Measurements from ENCODE around the gene CRABP2.
A peak's percentile ranks its signal among the peaks of the same experiment; 100 is the strongest.

CRABP2 gene

DNA sequence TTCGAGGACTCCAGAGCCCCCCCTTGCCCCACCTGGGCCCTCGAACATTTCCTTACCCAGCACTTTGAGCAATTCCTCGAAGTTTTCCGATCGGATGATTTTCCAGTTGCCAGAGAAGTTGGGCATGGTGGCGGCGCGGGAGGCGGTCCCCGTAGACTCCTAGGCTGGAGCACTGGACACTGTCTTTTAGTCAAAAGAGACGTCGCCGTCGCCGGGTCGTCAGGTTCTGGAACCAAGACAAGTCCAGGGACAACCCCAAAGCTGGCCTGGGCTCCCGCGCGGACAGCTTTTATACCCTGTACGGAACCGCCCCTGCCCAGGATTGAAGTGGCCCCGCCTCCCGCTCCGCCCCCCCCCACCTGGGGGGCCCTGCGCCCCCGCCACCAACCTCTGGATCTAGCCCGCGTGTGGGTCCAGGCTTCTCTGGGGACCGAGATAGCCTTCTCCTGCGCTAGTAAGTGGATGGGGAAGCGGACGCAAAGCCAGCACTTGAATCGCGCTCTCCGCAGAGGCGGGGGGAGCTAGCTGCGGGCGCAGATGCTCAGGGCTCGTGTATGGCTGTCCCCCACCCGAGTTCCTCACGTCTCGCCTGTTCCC is at the start of gene CRABP2:
CRABP2 (minus strand) TSS at position 263 of the 597 bp plus-strand sequence; CDS start at position 126, 137 bp downstream.
- no peak for DNase-seq

DNA sequence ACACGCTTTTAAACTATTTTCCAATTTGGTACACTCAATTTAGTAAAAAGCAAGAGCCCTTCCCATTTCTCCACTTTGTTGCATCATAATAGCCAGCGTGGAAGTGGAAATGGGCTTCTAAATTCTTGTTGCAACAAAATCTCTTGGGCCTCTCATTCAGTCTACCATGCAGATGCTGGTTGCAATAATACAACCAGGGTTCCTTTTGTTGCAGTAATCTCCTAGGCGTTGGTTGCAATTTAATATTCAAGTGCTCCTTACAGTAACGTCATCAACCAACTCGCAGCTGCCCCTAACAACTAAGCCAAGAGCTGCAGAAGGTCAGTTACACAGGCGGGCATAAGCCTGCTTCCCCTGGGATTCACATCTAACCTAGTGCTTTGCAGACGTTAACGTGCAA is 48.8 kb upstream of the CRABP2 start:
- peak; percentile 80 for DNase-seq

DNA sequence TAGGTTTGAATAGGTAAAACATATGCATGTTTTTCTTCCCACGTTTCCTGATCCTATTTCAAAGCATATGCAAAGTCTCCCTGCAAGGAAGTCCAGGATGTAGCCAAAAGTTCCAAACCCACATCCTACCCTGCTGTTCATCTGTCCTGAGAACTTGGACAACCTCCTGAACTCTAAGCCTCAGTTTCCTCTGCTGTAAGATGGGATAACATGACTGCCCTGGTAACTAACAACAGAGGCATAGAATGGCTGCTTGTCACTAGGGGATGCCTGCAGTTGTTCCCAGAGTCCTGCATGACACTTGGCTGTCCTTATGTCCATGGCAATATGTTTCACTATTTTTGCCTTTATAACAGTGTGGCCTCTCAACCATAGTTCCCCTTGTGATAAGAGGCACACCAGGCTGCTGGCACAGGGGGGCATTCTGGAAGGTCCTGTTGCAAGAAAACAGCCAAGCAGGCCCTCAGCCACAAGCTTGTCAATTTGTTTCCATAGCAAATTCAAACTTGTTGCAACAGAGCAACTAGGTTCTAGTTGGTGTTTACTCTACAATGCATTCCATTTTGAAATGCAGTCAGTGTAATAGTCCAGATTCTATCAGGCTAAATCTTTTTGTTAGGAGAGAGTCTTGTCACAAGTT is 47.6 kb upstream of the CRABP2 start:
- no peak for DNase-seq

DNA sequence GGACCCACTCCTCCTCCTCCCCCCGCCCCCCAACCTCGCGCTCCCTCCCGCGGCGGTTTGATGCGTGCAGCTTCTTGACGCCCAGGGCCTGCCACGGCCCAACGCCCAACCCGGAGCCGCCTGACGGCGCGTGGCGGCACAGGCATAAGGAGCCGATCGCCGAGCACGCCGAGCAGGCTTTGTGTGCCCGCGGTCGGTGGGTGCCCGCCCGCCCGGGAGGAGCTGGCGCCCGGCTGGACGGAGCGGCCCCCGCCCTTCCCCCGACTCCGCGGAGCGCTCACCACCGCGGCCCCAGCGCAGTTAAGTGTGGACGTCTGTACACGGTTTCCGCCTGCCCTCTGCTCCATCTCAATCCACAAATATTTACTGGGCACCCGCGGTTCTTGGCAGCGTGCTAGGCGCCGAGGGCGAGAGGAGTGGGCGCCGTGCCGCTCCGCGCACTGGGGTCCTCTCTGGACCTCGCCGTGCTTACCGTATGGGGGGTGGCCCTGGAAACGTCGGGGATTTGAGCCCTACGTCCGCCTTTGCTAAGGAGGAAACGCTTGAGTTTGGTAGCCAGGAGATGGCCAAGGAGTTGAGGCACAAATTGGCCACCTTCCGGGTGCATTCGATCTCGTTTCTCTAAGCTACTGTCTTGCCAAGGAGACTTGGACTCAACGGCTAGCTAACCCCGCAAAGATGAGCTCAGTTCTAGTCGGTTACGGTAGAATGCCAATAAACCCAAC is 46.5 kb upstream of the CRABP2 start:
- peak; percentile 63 for DNase-seq

DNA sequence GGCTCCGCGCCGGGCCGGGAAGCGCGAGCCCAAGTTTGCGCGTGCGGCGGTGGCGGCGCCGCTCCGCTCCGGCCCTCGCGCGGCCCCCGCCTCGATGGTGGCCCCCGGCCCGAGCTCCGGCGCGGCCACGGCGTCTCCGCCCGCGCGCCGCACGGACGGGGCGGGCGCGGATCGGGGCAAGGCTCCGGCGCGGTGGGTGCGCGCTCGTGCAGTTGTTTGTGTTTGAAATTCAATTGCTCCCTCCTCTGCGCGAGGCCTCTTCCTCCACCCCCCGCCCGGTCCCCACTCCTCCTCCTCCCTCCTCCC is 46.0 kb upstream of the CRABP2 start, which contains the start of gene HDGF:
HDGF (minus strand) TSS at position 225 of the 306 bp plus-strand sequence. CDS start 246 bp downstream, outside the sequence.
- no peak for DNase-seq

GRCh38 chr1:156750711-156751450 is 45.5 kb upstream of the CRABP2 start:
- DNase-seq, result no peak

DNA sequence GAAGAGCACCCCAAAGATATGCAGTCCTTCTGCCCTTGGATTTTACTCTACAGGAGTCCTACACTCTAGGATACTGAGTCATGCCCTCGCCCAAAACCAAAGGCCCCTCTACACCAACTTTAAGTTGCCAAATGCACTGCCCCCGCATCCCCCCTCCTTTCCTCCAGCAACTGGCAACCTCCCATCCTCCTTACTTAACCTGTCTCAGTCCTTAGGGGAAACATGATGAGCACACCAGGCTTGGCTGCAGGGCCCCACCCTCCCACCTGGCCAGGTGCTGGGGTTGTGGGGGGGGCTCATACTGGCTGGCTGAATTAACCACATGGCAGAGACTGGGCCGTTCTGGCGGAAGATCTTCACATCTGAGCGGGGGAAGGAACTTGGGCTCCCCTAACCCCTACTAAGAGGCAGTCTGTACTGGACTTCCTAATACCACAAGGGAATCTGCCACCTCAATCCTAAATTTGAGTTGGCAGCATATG is 44.8 kb upstream of the CRABP2 start:
- DNase-seq, result no peak

GRCh38 chr1:156749419-156750118 is 44.2 kb upstream of the CRABP2 start:
- DNase-seq, result no peak

DNA sequence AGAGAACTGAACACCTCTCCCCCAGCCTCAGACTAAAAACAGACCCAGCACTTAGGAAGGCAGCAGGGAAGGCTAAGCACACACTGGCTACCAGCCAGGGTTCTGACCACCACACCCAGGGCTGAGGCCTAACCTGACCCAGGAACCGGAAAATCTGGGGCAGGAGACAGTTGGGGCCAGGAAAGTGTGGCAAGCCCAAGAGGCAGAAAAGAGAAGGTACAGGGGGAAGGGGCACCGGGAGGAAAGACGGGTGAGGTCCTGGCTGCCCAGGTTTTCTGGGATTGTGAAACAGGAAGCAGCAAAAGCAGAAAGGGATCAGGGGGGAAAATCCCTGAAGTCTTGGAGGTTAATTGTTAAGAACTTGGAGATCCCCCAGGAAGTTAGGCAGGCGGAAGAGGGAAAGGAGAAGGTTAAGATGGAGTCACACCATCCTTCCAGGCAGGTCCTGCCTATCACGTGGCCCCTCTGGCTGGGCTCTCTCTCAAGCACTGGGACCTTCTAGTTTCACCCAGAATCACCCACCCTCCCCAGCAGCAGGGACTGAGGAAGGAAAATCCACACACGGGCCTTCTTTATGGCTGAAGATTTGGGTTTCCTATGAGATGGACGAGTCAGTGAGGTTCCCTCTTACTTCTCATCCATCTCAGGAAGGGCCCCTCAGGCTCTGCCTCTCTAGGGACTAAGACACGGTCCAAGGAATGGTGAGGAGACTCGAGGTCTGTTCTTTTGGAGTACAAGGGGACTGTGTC is 43.5 kb upstream of the CRABP2 start:
- no peak for DNase-seq

GRCh38 chr1:156747742-156748669 is 42.6 kb upstream of the CRABP2 start:
- no peak for DNase-seq

DNA sequence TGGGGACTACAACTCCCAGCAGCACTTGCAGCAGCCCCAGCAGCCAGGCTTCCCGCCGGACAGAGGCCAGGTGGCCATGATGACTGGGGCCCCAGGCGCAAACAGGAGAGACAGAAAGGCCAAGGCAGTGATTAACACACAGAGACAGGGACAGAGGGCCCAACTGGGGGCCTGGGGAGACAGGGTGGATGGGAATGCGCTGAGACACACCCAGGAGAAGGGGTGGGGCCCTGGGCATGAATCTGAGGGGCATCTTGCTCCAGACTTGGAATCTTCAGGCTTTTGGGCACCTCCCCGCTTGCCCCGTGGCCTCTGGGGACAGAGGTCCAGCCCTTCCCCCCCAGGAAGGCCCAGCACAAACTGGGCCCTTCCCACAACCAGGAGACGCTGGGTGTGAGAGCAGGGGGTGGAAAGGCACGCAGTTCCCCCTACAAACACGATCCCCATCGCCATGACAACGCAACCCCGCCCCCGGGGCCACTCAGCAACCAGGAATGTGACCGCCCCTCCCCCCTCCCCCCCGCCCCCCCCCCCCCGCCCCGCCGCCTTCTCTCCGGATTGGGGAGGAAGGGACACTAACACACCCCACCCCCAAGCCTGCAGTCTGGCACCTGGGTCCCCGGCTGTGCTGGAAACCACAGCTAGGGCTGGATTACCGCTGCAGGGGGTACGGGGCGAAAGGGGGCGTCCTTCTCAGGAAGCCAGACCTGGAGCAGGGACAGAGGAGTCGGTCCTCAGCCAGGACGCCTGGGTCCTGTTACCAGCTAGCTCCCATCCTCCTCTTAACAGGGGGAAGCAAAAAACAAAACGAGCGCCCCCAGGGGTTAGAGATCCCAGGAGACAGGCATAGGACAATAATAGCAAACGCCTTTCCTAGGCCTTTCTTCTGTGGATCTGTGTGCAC is 41.6 kb upstream of the CRABP2 start:
- DNase-seq, result peak; percentile 24

GRCh38 chr1:156746406-156746727 is 41.0 kb upstream of the CRABP2 start:
- DNase-seq, result no peak

DNA sequence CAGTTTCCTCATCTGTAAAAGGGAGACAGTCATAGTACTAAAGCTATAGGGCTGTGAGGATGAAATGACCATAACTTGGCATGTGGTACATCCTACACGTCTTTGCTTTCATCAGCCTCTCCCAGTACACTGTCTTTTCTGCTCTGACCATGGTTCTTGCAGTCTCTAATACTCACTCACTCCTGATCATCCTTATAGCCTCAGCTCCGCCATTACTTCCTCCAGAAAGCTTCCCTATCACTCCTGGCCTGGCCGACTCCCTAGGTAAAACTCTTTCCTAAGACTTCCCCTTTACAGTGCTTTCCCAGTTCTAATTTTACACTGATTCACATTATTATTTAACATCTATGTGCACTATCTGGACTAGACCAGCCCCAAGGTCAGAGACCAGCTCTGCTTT is 40.5 kb upstream of the CRABP2 start:
- no peak for DNase-seq

DNA sequence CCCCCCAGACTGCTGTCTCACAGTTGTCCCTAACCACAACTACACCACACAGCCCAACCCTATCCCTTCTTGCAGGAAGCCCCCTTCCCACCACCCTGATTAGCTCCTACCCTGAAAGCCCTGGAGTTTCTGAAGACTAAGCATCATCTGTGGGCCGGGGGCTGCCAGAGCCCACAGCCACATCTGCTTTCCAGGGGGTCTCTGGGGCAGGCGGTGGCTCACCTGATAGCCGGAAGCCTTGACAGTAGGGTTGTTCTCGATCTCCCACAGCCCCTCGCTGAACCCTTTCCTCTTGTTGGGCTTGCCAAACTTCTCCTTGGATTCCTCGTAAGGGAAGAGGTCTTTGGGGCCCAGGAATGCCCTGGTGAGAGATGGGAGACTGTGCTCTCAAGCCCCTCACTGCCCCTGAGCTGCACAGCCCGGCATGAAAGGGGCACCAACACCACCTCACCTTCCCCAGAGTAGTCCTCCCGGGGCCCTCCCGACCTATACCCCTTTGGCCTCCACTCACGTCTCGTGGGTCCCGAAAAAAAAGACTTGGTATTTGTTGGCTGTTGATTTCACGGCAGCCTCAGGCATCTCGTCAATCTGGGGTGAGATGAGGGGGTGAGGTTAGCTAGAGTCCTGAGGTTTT is 39.5 kb upstream of the CRABP2 start:
- DNase-seq, result no peak

DNA sequence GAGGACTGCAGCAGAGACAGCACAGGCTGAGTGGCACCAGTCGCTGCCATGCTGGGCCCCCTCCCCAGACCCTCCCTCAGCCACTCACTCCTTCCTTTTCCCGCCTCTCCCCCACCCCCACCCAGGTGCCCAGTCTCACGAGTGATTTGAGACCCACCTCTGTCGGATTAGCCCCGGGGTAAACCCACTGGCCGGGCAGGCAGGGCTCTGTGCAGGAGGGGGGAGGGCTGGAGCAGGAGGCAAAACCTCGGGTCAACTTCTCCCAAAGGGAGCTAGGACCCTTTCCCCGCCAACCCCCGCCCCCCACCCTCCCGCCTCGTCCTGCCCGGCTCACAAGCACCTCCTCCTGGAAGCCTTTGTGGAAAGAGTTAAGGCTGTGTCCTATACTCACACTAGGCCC is 39.0 kb upstream of the CRABP2 start:
- DNase-seq, result no peak

- no peak for DNase-seq
Measured at GRCh38 chr1:156743367-156744302, 38.3 kb upstream of the CRABP2 start.

- DNase-seq, result no peak
Measured at GRCh38 chr1:156742801-156743200, 37.4 kb upstream of the CRABP2 start.

DNA sequence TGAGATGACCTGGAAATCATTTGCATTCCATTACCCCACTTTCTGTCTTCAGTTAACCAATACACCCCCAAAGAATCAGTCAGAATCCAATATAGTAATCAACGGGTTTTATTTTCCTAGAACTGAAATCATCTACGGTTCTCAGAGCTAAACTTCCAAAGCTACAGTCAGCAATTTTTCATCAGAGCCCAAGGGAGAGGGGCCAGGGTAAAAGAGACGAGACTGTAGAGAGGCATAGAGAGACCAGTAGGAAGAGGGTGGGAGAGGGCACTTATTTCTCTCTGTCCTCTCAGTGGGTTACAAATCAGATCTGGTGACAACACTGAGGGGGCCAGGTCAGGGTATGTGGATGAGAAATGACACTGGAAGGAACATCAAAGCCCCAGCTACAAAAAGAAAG is 36.6 kb upstream of the CRABP2 start:
- no peak for DNase-seq

Measured in NCI-H524 treated with DMSO at 0.1 percent for 48 hours (cell line).